ENCODE results near the gene SDHAF1. TPM values are rescaled to one million over a fixed set of nuclear protein-coding genes. Genes with fewer than 3 reads are reported as not detected.
"Not testable (repeated sequence)": the region's sequence is repeated elsewhere in the genome, so short reads cannot be mapped to it uniquely, and the experiment has no call there.

Gene SDHAF1, protein sequence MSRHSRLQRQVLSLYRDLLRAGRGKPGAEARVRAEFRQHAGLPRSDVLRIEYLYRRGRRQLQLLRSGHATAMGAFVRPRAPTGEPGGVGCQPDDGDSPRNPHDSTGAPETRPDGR
- 10 to 100 TPM; 42.8 to 54.9 (median 49.9) TPM for total RNA-seq

- in situ Hi-C loops (cut with MboI; ENCODE audit: low sequenced_read_pairs in 4 of 4), result loop anchor here in 1 of 4 donors (5.0 kb wide), 1 partner anchor 57 kb away; the partner anchor contains the start of genes THAP8 and WDR62
- H3K36me3 ChIP-seq, result peaks cover 0 to 5% of the 10 kb centered on the region in 2 donors
- DNase-seq, result peak; percentile 96
- H3K4me3 ChIP-seq, result peak within 1 kb of the TSS; percentile 53 to 92 (median 78)
- H3K9me3 ChIP-seq, result no peaks in the 10 kb centered on the region
- ATAC-seq, result peak; percentile 96 to 97
- H3K27me3 ChIP-seq, result no peaks in the 10 kb centered on the region
- peak within 1 kb of the TSS; percentile 78 to 91 (median 84) for H3K27ac ChIP-seq
- intact Hi-C loops (cut with DNase I; ENCODE audit: low total_unique reads), result loop anchor here (1.0 to 10.0 kb wide), 4 partner anchors 19 to 221 kb away; partner anchors contain the start of genes ALKBH6, ARHGAP33, THAP8 and WDR62
- peaks cover 24 to 31% of the 10 kb centered on the region in 2 donors for H3K4me1 ChIP-seq
- TF ChIP-seq, protein P1, sequence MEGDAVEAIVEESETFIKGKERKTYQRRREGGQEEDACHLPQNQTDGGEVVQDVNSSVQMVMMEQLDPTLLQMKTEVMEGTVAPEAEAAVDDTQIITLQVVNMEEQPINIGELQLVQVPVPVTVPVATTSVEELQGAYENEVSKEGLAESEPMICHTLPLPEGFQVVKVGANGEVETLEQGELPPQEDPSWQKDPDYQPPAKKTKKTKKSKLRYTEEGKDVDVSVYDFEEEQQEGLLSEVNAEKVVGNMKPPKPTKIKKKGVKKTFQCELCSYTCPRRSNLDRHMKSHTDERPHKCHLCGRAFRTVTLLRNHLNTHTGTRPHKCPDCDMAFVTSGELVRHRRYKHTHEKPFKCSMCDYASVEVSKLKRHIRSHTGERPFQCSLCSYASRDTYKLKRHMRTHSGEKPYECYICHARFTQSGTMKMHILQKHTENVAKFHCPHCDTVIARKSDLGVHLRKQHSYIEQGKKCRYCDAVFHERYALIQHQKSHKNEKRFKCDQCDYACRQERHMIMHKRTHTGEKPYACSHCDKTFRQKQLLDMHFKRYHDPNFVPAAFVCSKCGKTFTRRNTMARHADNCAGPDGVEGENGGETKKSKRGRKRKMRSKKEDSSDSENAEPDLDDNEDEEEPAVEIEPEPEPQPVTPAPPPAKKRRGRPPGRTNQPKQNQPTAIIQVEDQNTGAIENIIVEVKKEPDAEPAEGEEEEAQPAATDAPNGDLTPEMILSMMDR (IDR thresholded peaks at IDR 0.05 in 4 of 5, conservative IDR thresholded peaks at IDR 0.05 in 1 of 5), result no peak
- TF ChIP-seq POLR2A (IDR thresholded peaks at IDR 0.05), result peak in 1 of 2 donors; percentile 73
These were observed at the start of gene SDHAF1 for GRCh38 chr19:35995048-35995993. Gene SDHAF1 (plus strand): TSS chr19:35995188. CDS start chr19:35995275, 87 bp downstream.

DNA sequence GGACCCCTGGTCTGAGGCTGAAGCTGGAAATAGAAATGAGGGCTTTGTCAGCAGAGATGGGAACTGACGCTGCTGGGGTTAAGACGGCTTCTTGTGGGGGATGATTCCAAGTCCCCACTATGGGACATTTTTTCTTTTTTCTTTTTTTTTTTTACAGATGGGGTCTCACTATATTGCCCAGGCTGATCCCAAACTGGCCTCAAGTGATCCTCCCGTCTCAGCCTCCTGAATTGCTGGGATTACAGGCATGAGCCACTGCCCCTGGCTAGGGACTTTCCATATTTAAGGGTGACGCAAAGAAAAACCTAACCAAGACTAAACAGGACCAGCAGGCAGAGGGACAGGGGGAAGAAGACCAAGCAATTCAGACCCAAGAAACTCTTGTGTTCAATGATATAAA lies 48.8 kb upstream of the SDHAF1 start:
- DNase-seq (no peak), ATAC-seq (no peak)
- intact Hi-C loops (cut with DNase I; ENCODE audit: low total_unique reads) (no loop called here), in situ Hi-C loops (cut with MboI; ENCODE audit: low sequenced_read_pairs in 4 of 4) (no loop called here)
- Histone ChIP-seq H3K27ac (no peak overlapping the region), H3K36me3 (peaks cover 0 to 21% of the 10 kb centered on the region in 2 donors), H3K4me3 (no peak overlapping the region), H3K4me1 (no peaks in the 10 kb centered on the region), H3K9me3 (no peaks in the 10 kb centered on the region), H3K27me3 (no peaks in the 10 kb centered on the region)
- TF ChIP-seq, protein P1 (IDR thresholded peaks at IDR 0.05 in 4 of 5, conservative IDR thresholded peaks at IDR 0.05 in 1 of 5), result no peak
- no peak for TF ChIP-seq POLR2A (IDR thresholded peaks at IDR 0.05)

DNA sequence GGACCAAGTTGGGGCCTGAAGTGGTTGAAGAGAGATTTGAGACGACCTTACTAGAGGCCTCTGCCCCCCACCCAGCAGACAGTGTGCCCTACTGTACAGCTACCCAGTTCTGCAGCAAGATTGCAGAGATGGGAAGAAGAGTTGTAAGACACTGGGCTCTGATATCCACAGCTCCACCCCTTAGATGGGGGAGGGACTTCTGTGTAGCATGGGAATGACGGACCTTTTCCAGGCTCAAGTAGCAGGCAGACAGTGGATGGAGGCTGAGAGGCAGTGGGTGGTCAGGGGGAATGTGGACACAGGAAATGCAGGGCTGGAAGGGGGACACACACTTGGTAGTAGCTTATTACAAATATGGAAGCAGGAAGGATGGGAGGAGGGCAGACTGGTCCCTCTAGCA lies 45.9 kb upstream of the SDHAF1 start:
- no peak for TF ChIP-seq POLR2A (IDR thresholded peaks at IDR 0.05)
- TF ChIP-seq, protein P1 (IDR thresholded peaks at IDR 0.05 in 4 of 5, conservative IDR thresholded peaks at IDR 0.05 in 1 of 5), result no peak

GRCh38 chr19:35955881-35956634 lies 38.9 kb upstream of the SDHAF1 start:
- ATAC-seq (no peak), DNase-seq (no peak)
- Histone ChIP-seq H3K27ac (no peak overlapping the region), H3K4me1 (no peaks in the 10 kb centered on the region), H3K9me3 (no peaks in the 10 kb centered on the region), H3K27me3 (peaks cover 28 to 32% (median 29%) of the 10 kb centered on the region in 3 donors), H3K4me3 (no peak overlapping the region), H3K36me3 (no peaks in the 10 kb centered on the region)
- intact Hi-C loops (cut with DNase I; ENCODE audit: low total_unique reads), result no loop called here
- in situ Hi-C loops (cut with MboI; ENCODE audit: low sequenced_read_pairs in 4 of 4), result no loop called here
- TF ChIP-seq, protein P1 (IDR thresholded peaks at IDR 0.05 in 4 of 5, conservative IDR thresholded peaks at IDR 0.05 in 1 of 5), result no peak
- no peak for TF ChIP-seq POLR2A (IDR thresholded peaks at IDR 0.05)

More for the DNA sequence above, 45.9 kb upstream of the SDHAF1 start:
- H3K36me3 ChIP-seq, result no peaks in the 10 kb centered on the region
- H3K9me3 ChIP-seq, result no peaks in the 10 kb centered on the region
- no peak overlapping the region for H3K4me3 ChIP-seq
- DNase-seq, result no peak
- no peak overlapping the region for H3K27ac ChIP-seq
- no peak for ATAC-seq
- in situ Hi-C loops (cut with MboI; ENCODE audit: low sequenced_read_pairs in 4 of 4) (no loop called here), intact Hi-C loops (cut with DNase I; ENCODE audit: low total_unique reads) (no loop called here)
- H3K27me3 ChIP-seq, result no peaks in the 10 kb centered on the region
- no peaks in the 10 kb centered on the region for H3K4me1 ChIP-seq

DNA sequence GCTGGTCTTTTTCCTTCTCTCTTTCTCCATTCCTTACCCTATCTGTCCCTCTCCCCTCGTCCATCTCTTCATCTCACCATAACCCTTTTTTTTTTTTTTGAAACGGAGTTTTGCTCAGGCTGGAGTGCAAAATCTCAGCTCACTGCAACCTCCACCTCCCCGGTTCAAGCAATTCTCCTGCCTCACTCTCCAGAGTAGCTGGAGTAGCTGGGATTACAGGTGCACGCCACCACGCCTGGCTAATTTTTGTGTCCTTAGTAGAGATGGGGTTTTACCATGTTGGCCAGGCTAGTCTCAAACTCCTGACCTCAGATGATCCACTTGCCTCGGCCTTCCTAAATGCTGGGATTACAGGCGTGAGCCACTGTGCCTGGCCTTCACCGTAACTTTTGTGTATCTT lies 37.6 kb upstream of the SDHAF1 start:
- H3K4me1 ChIP-seq; H3K4me3 ChIP-seq; H3K27ac ChIP-seq; ATAC-seq; DNase-seq; H3K36me3 ChIP-seq; H3K9me3 ChIP-seq; intact Hi-C loops (cut with DNase I; ENCODE audit: low total_unique reads); in situ Hi-C loops (cut with MboI; ENCODE audit: low sequenced_read_pairs in 4 of 4): not testable (repeated sequence)
- peaks cover 34 to 38% (median 34%) of the 10 kb centered on the region in 3 donors for H3K27me3 ChIP-seq

All from gastrocnemius medialis (tissue), 4 donors.